ENCODE results near the gene APOOL.
"Not testable (repeated sequence)": the region's sequence is repeated elsewhere in the genome, so short reads cannot be mapped to it uniquely, and the experiment has no call there.

Gene APOOL

GRCh38 chrX:85003655-85004244 is at the start of gene APOOL:
TSS of gene APOOL (plus strand) at chrX:85003877. CDS start at chrX:85003913, 36 bp downstream.
- Histone ChIP-seq H3K9ac (ENCODE audit: low read length) (peak within 1 kb of the TSS; percentile 80), H3K36me3 (ENCODE audit: insufficient read depth, low read length) (no peaks in the 10 kb centered on the region), H3K4me3 (ENCODE audit: low read depth, low read length, poor library complexity, severe bottlenecking) (peak within 1 kb of the TSS; percentile 81), H3F3A (ENCODE audit: insufficient read depth, low read length) (no peaks in the 10 kb centered on the region), H3K9me3 (ENCODE audit: low read length) (no peaks in the 10 kb centered on the region), H4K20me1 (ENCODE audit: insufficient read depth, low read length) (no peaks in the 10 kb centered on the region), H3K27me3 (ENCODE audit: insufficient read depth, low read length) (no peaks in the 10 kb centered on the region), H2AFZ (ENCODE audit: low read length) (no peak within 1 kb of the TSS), H3K27ac (ENCODE audit: low read depth, low read length, poor library complexity, severe bottlenecking) (no peak within 1 kb of the TSS), H3K4me1 (ENCODE audit: insufficient read depth, low read length, severe bottlenecking) (peaks cover 6% of the 10 kb centered on the region), H3K79me2 (ENCODE audit: insufficient read depth, low read length) (peaks cover 7% of the 10 kb centered on the region), H3K4me2 (ENCODE audit: low read length) (peak within 1 kb of the TSS; percentile 71), H3K9me2 (ENCODE audit: low read depth, low read length) (no peaks in the 10 kb centered on the region)
- no peak for TF ChIP-seq EZH2 (IDR thresholded peaks at IDR 0.05; ENCODE audit: borderline replicate concordance, low read length)
- TF ChIP-seq, protein P1, sequence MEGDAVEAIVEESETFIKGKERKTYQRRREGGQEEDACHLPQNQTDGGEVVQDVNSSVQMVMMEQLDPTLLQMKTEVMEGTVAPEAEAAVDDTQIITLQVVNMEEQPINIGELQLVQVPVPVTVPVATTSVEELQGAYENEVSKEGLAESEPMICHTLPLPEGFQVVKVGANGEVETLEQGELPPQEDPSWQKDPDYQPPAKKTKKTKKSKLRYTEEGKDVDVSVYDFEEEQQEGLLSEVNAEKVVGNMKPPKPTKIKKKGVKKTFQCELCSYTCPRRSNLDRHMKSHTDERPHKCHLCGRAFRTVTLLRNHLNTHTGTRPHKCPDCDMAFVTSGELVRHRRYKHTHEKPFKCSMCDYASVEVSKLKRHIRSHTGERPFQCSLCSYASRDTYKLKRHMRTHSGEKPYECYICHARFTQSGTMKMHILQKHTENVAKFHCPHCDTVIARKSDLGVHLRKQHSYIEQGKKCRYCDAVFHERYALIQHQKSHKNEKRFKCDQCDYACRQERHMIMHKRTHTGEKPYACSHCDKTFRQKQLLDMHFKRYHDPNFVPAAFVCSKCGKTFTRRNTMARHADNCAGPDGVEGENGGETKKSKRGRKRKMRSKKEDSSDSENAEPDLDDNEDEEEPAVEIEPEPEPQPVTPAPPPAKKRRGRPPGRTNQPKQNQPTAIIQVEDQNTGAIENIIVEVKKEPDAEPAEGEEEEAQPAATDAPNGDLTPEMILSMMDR (IDR thresholded peaks at IDR 0.05; ENCODE audit: low read length), result no peak

DNA sequence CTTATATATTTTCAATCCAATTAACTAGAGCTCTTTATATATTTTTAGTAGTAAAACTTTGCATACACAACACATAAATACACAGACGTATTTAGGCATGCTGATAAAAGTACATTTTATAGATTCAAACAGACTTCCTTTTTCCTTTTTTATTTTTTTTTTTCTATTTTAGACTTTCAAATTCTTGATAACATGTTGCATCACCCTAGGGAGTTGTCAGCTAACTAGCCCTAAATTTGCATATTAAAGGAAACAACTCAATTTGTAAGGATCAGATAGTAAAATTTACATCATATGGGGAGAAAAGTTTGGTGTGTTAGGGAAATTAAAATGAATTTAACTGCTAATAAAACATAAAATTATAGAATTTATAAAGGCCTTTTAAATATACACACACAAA is 47.4 kb upstream of the APOOL start:
- no peak overlapping the region for H3K9ac ChIP-seq (ENCODE audit: low read length)
- H3K4me2 ChIP-seq (ENCODE audit: low read length), result no peak overlapping the region
- H3F3A ChIP-seq (ENCODE audit: insufficient read depth, low read length), result no peaks in the 10 kb centered on the region
- no peak overlapping the region for H3K27ac ChIP-seq (ENCODE audit: low read depth, low read length, poor library complexity, severe bottlenecking)
- no peak overlapping the region for H3K4me3 ChIP-seq (ENCODE audit: low read depth, low read length, poor library complexity, severe bottlenecking)
- H2AFZ ChIP-seq (ENCODE audit: low read length), result no peak overlapping the region
- TF ChIP-seq, protein P1 (IDR thresholded peaks at IDR 0.05; ENCODE audit: low read length), result no peak
- TF ChIP-seq EZH2 (IDR thresholded peaks at IDR 0.05; ENCODE audit: borderline replicate concordance, low read length), result no peak
- no peaks in the 10 kb centered on the region for H3K79me2 ChIP-seq (ENCODE audit: insufficient read depth, low read length)
- no peaks in the 10 kb centered on the region for H3K9me3 ChIP-seq (ENCODE audit: low read length)
- no peaks in the 10 kb centered on the region for H4K20me1 ChIP-seq (ENCODE audit: insufficient read depth, low read length)
- no peaks in the 10 kb centered on the region for H3K9me2 ChIP-seq (ENCODE audit: low read depth, low read length)
- H3K36me3 ChIP-seq (ENCODE audit: insufficient read depth, low read length), result no peaks in the 10 kb centered on the region
- H3K27me3 ChIP-seq (ENCODE audit: insufficient read depth, low read length), result no peaks in the 10 kb centered on the region
- no peaks in the 10 kb centered on the region for H3K4me1 ChIP-seq (ENCODE audit: insufficient read depth, low read length, severe bottlenecking)

DNA sequence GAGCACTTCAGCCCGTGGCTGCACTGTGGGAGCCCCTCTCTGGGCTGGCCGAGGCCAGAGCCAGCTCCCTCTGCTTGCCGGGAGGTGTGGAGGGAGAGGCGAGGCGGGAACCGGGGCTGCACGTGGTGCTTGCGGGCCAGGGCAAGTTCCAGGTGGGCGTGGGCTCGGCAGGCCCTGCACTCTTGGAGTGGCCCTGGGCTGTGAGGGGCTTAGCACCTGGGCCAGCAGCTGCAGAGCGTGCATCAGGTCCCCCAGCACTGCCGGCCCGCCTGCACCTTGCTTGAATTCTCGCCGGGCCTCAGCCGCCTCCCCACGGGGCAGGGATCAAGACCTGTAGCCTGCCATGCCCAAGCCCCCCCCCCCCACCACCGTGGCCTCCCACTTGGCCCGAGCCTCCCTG is 28.9 kb upstream of the APOOL start:
- H3F3A ChIP-seq (ENCODE audit: insufficient read depth, low read length), result no peaks in the 10 kb centered on the region
- no peaks in the 10 kb centered on the region for H3K27me3 ChIP-seq (ENCODE audit: insufficient read depth, low read length)
- no peaks in the 10 kb centered on the region for H3K9me2 ChIP-seq (ENCODE audit: low read depth, low read length)
- no peak overlapping the region for H2AFZ ChIP-seq (ENCODE audit: low read length)
- no peaks in the 10 kb centered on the region for H4K20me1 ChIP-seq (ENCODE audit: insufficient read depth, low read length)
- no peaks in the 10 kb centered on the region for H3K4me1 ChIP-seq (ENCODE audit: insufficient read depth, low read length, severe bottlenecking)
- TF ChIP-seq, protein P1 (IDR thresholded peaks at IDR 0.05; ENCODE audit: low read length), result no peak
- TF ChIP-seq EZH2 (IDR thresholded peaks at IDR 0.05; ENCODE audit: borderline replicate concordance, low read length), result no peak
- H3K27ac ChIP-seq (ENCODE audit: low read depth, low read length, poor library complexity, severe bottlenecking), result no peak overlapping the region
- no peak overlapping the region for H3K9ac ChIP-seq (ENCODE audit: low read length)
- no peak overlapping the region for H3K4me3 ChIP-seq (ENCODE audit: low read depth, low read length, poor library complexity, severe bottlenecking)
- no peaks in the 10 kb centered on the region for H3K9me3 ChIP-seq (ENCODE audit: low read length)
- H3K4me2 ChIP-seq (ENCODE audit: low read length), result no peak overlapping the region
- no peaks in the 10 kb centered on the region for H3K79me2 ChIP-seq (ENCODE audit: insufficient read depth, low read length)
- H3K36me3 ChIP-seq (ENCODE audit: insufficient read depth, low read length), result no peaks in the 10 kb centered on the region

- not testable (repeated sequence) for H3K9me2 ChIP-seq (ENCODE audit: low read depth, low read length); H3K4me1 ChIP-seq (ENCODE audit: insufficient read depth, low read length, severe bottlenecking); H3K9me3 ChIP-seq (ENCODE audit: low read length); H3K36me3 ChIP-seq (ENCODE audit: insufficient read depth, low read length); H4K20me1 ChIP-seq (ENCODE audit: insufficient read depth, low read length); H3K4me3 ChIP-seq (ENCODE audit: low read depth, low read length, poor library complexity, severe bottlenecking); H3K27me3 ChIP-seq (ENCODE audit: insufficient read depth, low read length); H3K27ac ChIP-seq (ENCODE audit: low read depth, low read length, poor library complexity, severe bottlenecking); H3K9ac ChIP-seq (ENCODE audit: low read length); H3K4me2 ChIP-seq (ENCODE audit: low read length); H2AFZ ChIP-seq (ENCODE audit: low read length); H3K79me2 ChIP-seq (ENCODE audit: insufficient read depth, low read length); H3F3A ChIP-seq (ENCODE audit: insufficient read depth, low read length)
Measured at GRCh38 chrX:84991739-84992138, 11.9 kb upstream of the APOOL start.

All from OCI-LY1 (cell line).